NCI-H1930 (cell line): Measurements from ENCODE around the gene TBX18.

Experiments used
- DNase-seq, 2 experiments: peaks; one replicate each; lab custom pipeline; 2025; lab: John Stamatoyannopoulos, UW

Gene TBX18

DNA sequence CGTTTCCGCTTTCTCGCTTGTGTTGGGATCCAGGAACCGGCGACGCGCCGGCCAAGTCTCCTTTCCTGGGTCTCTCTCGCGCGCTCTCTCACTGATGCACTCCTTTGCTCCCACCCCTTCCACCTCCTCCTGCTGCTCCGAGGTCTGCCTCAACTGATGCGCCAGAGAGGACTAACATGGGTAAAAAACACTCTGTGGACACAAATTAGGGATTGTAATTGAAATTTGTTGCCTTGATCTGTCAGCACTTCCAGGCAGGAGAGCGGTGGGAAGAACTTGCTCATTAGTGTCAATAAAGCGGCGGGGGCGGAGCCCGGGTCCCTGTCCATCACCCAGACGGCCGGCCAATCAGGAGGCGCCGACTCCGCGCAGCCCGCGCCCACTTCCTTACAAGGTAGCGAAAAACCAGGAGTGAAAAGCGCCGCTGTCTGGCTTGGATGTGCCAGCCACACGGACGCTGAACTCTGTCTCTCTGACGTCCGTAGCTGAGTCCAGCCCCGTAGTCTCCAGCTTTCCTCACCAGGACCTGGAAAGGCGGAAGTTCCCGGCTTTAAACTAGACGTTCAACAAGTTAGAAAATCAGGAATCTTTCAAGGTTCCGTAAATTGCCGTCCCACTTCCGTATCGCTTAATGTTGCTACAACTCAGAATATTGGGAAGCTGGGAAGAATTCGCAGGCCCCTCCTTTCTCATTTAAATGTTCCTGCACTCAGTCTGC is at the start of gene TBX18:
Gene TBX18, minus strand, starts transcription at position 267 of the 718 bp plus-strand sequence. CDS start 417 bp downstream, outside the sequence.
- peak; percentile 80 to 88 for DNase-seq

DNA sequence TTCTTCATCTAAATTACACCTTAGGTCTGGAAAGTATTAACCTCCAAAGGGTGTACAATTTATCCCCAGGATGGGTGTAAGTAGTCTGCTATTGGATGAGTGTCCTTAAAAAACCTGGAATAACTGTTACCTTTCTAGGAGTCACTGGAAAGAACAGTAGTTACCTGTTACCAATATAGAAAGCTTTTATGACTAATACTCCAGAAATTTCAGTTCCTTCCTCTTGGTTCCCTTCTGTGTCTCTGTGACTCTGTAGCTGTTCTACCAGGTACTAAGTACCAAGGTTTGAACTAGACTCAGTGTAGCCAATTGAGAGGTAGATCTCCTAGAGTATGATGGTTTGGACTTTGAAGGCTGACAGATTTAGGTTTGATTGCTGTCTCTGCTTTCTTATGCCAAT is 47.0 kb upstream of the TBX18 start:
- DNase-seq: no peak

- no peak for DNase-seq
Measured at GRCh38 chr6:84809455-84809854, 45.1 kb upstream of the TBX18 start.

- no peak for DNase-seq
Measured at GRCh38 chr6:84808491-84809061, 44.2 kb upstream of the TBX18 start.

DNA sequence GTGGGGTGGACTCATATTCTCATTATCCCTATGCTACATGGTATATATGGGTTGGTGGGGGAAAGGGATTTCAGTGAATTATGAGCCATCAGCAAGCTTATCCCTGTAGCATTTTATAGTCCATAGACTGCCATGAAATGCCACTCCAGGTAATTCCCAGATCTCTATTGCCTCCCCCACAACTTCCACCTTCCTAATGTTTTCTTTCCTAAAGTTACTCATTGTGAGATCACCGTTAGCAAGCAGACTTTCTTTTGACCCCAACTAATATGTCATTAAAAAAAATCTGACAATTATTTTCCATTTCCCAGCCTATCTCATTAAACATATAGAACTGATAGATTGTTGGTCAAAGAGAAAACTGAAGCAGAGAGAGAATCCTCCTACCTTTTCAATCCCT is 40.7 kb upstream of the TBX18 start:
- DNase-seq: no peak

- no peak for DNase-seq
Measured at GRCh38 chr6:84804720-84805119, 40.3 kb upstream of the TBX18 start.

- no peak for DNase-seq
Measured at GRCh38 chr6:84801250-84801649, 36.9 kb upstream of the TBX18 start.

DNA sequence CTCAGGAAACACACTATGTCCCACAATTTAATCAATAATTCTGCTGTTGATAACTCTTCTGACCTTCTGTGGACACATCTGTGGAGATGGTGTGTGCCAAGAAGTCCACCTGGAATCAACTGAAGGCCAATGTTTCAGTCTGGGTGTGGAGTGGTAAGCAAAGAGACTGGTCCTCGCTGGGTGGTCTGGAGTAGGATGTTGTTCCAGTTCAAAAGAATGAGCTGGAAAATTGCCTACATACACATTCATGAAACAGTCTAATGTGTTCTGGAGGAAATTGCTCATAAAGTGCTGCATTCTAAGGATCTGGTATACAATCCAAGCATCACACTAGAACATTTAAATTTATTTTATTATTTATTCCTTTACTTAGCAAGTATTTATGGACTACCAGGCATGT is 33.9 kb upstream of the TBX18 start:
- no peak for DNase-seq

DNA sequence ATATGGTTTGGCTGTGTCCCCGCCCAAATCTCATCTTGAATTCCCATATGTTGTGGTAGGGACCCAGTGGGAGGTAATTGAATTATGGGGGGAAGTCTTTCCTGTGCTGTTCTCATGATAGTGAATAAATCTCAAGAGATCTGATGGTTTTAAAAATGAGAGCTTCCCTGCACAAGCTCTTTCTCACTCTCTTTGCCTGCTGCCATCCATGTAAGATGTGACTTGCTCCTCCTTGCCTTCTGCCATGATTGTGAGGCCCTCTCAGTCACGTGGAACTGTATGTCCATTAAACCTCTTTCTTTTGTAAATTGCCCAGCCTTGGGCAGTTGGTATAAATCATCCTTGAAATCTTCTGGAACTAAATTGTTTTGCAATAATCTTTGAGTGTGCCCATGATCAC is 31.9 kb upstream of the TBX18 start:
- no peak for DNase-seq

- DNase-seq: no peak
Measured at GRCh38 chr6:84791927-84792326, 27.5 kb upstream of the TBX18 start.

GRCh38 chr6:84791233-84791632 is 26.8 kb upstream of the TBX18 start:
- DNase-seq: no peak

DNA sequence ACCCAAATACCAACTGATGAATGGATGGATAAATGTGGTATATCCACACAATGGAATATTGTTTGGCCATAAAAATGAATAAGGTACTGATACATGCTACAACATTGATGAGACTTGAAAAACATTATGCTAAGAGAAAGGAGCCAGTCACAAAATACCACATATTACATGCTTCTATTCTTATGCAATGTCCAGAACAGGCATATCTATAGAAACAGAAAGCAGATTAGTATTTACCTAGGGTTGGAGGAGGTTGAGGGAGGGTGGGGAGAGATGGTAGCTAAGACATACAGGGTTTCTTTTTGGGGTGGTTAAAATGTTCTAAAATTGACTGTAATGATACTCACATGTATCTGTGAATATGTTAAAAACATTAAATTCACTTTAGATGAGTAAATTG is 24.8 kb upstream of the TBX18 start:
- DNase-seq: no peak

DNA sequence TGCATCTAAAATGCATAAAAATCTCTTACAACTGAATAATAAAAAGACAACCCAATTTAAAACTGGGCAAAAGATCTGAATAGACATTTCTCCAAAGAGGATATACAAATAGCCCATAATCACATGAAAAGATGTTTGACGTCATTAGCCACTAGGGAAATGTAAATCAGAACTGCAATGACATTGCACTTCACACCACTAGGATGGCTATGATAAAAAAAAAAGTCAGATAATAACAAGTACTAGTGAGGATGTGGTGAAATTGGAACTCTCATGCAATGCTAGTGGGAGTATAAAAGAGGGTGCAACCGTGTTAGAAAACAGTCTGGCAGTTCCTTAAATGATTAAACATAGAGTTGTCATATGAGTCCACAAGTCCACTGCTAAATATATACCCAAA is 24.3 kb upstream of the TBX18 start:
- DNase-seq: no peak

- no peak for DNase-seq
Measured at GRCh38 chr6:84785671-84786070, 21.3 kb upstream of the TBX18 start.

GRCh38 chr6:84779917-84780316 is 15.5 kb upstream of the TBX18 start:
- DNase-seq: no peak

GRCh38 chr6:84779380-84779779 is 15.0 kb upstream of the TBX18 start:
- DNase-seq: no peak

- DNase-seq: no peak
Measured at GRCh38 chr6:84777888-84778287, 13.5 kb upstream of the TBX18 start.

DNA sequence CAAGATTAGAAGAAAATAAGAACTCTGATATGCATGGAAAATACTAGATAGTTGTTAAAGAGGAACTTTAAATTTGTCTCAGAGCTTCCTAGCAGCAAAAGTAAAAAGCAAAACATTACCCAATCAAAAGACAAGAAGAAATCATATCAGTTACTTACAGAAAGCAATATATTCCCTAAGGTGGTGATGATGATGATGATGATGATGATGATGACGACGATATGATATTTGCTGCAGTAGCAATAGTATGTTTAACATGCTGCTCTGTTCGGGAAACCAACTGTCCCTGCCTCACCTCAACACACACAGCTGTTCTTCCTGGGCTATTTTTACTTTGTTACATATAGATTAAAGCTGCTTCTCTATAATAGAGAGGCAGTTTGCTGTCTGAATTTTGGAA is 12.0 kb upstream of the TBX18 start:
- no peak for DNase-seq

DNA sequence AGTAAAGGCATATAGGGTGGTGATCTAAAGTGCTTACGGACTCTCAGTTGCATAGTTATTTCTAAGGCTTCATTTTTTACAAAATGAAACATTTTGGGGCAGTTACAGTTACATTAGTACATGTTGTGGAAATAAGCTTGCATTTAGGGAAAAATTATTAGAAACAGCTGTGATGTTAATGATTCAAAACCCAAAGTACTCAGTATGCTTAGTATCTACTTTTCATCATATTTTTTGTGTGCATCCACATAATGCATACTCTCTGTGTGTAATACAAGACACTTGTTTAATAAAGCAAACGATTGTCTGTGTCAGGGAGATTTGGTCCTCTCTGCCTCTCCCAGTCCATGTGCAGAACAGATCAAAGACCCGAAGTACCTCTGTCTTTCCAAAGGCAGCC is 11.4 kb upstream of the TBX18 start:
- DNase-seq: no peak

- DNase-seq: no peak
Measured at GRCh38 chr6:84774985-84775284, 10.5 kb upstream of the TBX18 start.

GRCh38 chr6:84774157-84774984 is 10.0 kb upstream of the TBX18 start:
- peak; percentile 49 to 72 for DNase-seq

DNA sequence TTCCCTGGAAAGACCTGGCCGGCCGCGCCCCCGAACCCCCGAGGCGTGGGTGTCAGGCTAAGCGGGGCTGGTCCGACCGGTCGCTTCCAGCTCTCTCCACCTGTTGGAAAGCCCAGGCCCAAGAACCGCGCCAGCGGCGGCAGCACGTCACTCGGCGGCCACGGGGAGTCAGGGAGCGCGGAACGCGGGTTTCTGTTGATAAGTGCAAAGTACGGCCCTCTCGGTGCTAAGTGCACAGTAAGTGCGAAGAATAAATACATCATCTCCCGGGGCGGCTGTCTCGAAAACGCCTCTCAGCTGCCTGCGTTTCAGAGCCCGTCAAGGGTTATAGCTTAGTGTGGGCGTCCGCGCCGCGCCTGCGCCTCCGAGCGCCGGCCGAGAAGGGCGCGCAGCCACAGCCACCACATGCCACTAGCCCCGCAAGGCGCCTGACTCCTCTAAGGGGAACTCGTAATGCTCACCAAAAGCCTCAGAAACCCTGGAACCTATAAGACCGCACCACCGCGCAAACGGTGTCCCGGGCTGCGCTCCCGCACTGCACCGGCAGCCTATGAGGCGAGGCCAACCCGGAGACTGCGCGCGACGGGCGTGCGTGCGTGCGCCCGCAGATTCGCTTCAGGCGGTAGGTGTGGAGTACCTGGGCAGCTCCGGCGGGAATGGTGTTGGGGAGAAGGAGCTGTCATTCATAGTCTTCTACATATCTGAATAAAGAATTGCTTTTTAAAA is 9.2 kb upstream of the TBX18 start:
- peak; percentile 38 to 72 for DNase-seq

DNA sequence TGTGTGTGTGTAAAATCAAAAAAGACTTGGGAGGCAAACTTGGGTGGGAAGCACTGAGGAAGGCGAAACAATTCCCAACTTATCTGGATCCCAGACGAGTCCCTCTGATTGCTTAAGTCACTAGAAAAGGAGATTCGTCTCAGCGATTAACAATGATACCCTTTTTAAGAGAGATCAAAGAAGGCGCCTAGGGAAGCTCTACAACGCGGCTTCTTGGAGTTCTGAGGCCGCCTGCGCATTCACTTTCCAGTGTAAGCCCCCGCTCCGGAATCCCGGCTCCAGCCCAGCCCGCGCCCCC is 8.7 kb upstream of the TBX18 start:
- DNase-seq: peak in 1 of 2 experiments; percentile 7
